ENCODE measurements around the gene SYDE1. TPM values are rescaled to one million over a fixed set of nuclear protein-coding genes. Genes with fewer than 3 reads are reported as not detected.

SYDE1 gene
- total RNA-seq, 3 donors from 2014 or later: 3.8 to 32.5 (median 4.1) TPM

GRCh38 chr19:15136234-15136954 is 29.2 kb downstream of the SYDE1 start:
- ATAC-seq (no peak), DNase-seq (no peak)
- TF ChIP-seq CTCF (IDR thresholded peaks at IDR 0.05): no peak
- H3K4me1 ChIP-seq (ENCODE audit: low read depth): no peaks in the 10 kb centered on the region
- intact Hi-C loops (cut with DNase I, micrococcal nuclease): no loop called here
- no peak overlapping the region for H3K4me3 ChIP-seq
- peaks cover 4% of the 10 kb centered on the region for H3K9me3 ChIP-seq
- H3K36me3 ChIP-seq (ENCODE audit: low read depth): no peaks in the 10 kb centered on the region

- no peak for ATAC-seq
- no peak overlapping the region for H3K4me3 ChIP-seq
- H3K9me3 ChIP-seq: peaks cover 4% of the 10 kb centered on the region
- no peak for DNase-seq
- intact Hi-C loops (cut with DNase I, micrococcal nuclease): no loop called here
- H3K36me3 ChIP-seq (ENCODE audit: low read depth): no peaks in the 10 kb centered on the region
- no peaks in the 10 kb centered on the region for H3K4me1 ChIP-seq (ENCODE audit: low read depth)
- no peak for TF ChIP-seq CTCF (IDR thresholded peaks at IDR 0.05)
These were observed 30.6 kb downstream of the SYDE1 start for GRCh38 chr19:15137777-15138176.

GRCh38 chr19:15138427-15138826 is 31.2 kb downstream of the SYDE1 start:
- no peak overlapping the region for H3K4me3 ChIP-seq
- peaks cover 4% of the 10 kb centered on the region for H3K9me3 ChIP-seq
- no peaks in the 10 kb centered on the region for H3K36me3 ChIP-seq (ENCODE audit: low read depth)
- no peaks in the 10 kb centered on the region for H3K4me1 ChIP-seq (ENCODE audit: low read depth)
- ATAC-seq (no peak), DNase-seq (no peak)
- no peak for TF ChIP-seq CTCF (IDR thresholded peaks at IDR 0.05)
- intact Hi-C loops (cut with DNase I, micrococcal nuclease): no loop called here

GRCh38 chr19:15141143-15141542 is 33.9 kb downstream of the SYDE1 start:
- DNase-seq: no peak
- Histone ChIP-seq H3K36me3 (ENCODE audit: low read depth) (no peaks in the 10 kb centered on the region), H3K4me1 (ENCODE audit: low read depth) (no peaks in the 10 kb centered on the region), H3K9me3 (peaks cover 4% of the 10 kb centered on the region), H3K4me3 (no peak overlapping the region)
- no peak for ATAC-seq
- intact Hi-C loops (cut with DNase I, micrococcal nuclease): no loop called here
- no peak for TF ChIP-seq CTCF (IDR thresholded peaks at IDR 0.05)

GRCh38 chr19:15142313-15142712 is 35.1 kb downstream of the SYDE1 start:
- DNase-seq (no peak), ATAC-seq (no peak)
- Histone ChIP-seq H3K36me3 (ENCODE audit: low read depth) (no peaks in the 10 kb centered on the region), H3K9me3 (peaks cover 4% of the 10 kb centered on the region), H3K4me1 (ENCODE audit: low read depth) (no peaks in the 10 kb centered on the region), H3K4me3 (no peak overlapping the region)
- TF ChIP-seq CTCF (IDR thresholded peaks at IDR 0.05): no peak
- intact Hi-C loops (cut with DNase I, micrococcal nuclease): no loop called here

Measured in mucosa of descending colon (tissue), 3 donors.